H9 (cell line): ENCODE data around the gene CRMP1. TPM values are rescaled to one million over a fixed set of nuclear protein-coding genes. Genes with fewer than 3 reads are reported as not detected.

Source experiments
- DNase-seq: peaks from one replicate; pipeline ENCODE4 v3.0.0-alpha.2; 2017
- H2AFZ ChIP-seq: one replicate; pipeline ENCODE4 v1.6.1; 2013; ENCODE audit warnings: mild to moderate bottlenecking, low read length, control low read depth, moderate library complexity
- H2AK5ac ChIP-seq: 2 replicates; pipeline ENCODE4 v1.6.1; 2013; ENCODE audit warnings: low read length, control low read depth, mixed read lengths; ENCODE audit not compliant: insufficient read length
- H2BK120ac ChIP-seq: one replicate; pipeline ENCODE4 v1.6.1; 2013; ENCODE audit warnings: low read depth, mild to moderate bottlenecking, low read length, control low read depth, inconsistent platforms; ENCODE audit not compliant: poor library complexity, severe bottlenecking
- H2BK12ac ChIP-seq: 2 replicates; pipeline ENCODE4 v1.6.1; 2013; ENCODE audit warnings: low read length, control low read depth, mixed read lengths, low read depth; ENCODE audit not compliant: insufficient read length
- H2BK15ac ChIP-seq: 2 replicates; pipeline ENCODE4 v1.6.1; 2013; ENCODE audit warnings: low read depth, low read length, control low read depth
- H2BK20ac ChIP-seq: one replicate; pipeline ENCODE4 v1.6.1; 2013; ENCODE audit warnings: low read depth, mild to moderate bottlenecking, low read length, control low read depth, inconsistent platforms; ENCODE audit not compliant: poor library complexity, severe bottlenecking
- H2BK5ac ChIP-seq: 2 replicates; pipeline ENCODE4 v1.6.1; 2013; ENCODE audit warnings: low read length, control low read depth, mixed read lengths; ENCODE audit not compliant: insufficient read length
- H3K14ac ChIP-seq: 2 replicates; pipeline ENCODE4 v1.6.1; 2013; ENCODE audit warnings: low read length, control low read depth; ENCODE audit not compliant: insufficient read depth
- H3K18ac ChIP-seq: 2 replicates; pipeline ENCODE4 v1.6.1; 2013; ENCODE audit warnings: low read depth, mild to moderate bottlenecking, mixed read lengths, low read length, control low read depth; ENCODE audit not compliant: insufficient read length
- H3K23ac ChIP-seq: 2 replicates; pipeline ENCODE4 v1.6.1; 2013; ENCODE audit warnings: low read length, control low read depth, mixed read lengths, low read depth; ENCODE audit not compliant: insufficient read length
- H3K23me2 ChIP-seq: 2 replicates; pipeline ENCODE4 v1.6.1; 2013; ENCODE audit warnings: low read depth, mild to moderate bottlenecking, mixed read lengths, low read length, control low read depth; ENCODE audit not compliant: insufficient read length, poor library complexity, severe bottlenecking
- H3K27ac ChIP-seq: 2 replicates; pipeline ENCODE4 v1.5.1; 2013; ENCODE audit warnings: low read length, control low read depth, mixed read lengths, low read depth; ENCODE audit not compliant: insufficient read length
- H3K27me3 ChIP-seq: 2 replicates; pipeline ENCODE4 v1.6.1; 2013; ENCODE audit warnings: low read length, control low read depth, inconsistent platforms; ENCODE audit not compliant: insufficient read depth
- H3K4ac ChIP-seq: 2 replicates; pipeline ENCODE4 v1.6.1; 2013; ENCODE audit warnings: low read depth, mild to moderate bottlenecking, control low read depth, inconsistent platforms, low read length, moderate library complexity
- H3K4me1 ChIP-seq: 2 replicates; pipeline ENCODE4 v1.6.1; 2013; ENCODE audit warnings: low read length, control low read depth, inconsistent platforms; ENCODE audit not compliant: insufficient read depth
- H3K4me2 ChIP-seq: 2 replicates; pipeline ENCODE4 v1.6.1; 2013; ENCODE audit warnings: low read length, control low read depth, mixed read lengths; ENCODE audit not compliant: insufficient read length, insufficient read depth
- H3K56ac ChIP-seq: 2 replicates; pipeline ENCODE4 v1.6.1; 2013; ENCODE audit warnings: low read depth, mild to moderate bottlenecking, mixed read lengths, low read length, control low read depth; ENCODE audit not compliant: insufficient read length
- H3K79me1 ChIP-seq: 2 replicates; pipeline ENCODE4 v1.6.1; 2013; ENCODE audit warnings: low read depth, mild to moderate bottlenecking, moderate library complexity, low read length, control low read depth, inconsistent platforms; ENCODE audit not compliant: insufficient read depth, poor library complexity, severe bottlenecking
- H3K79me2 ChIP-seq: 2 replicates; pipeline ENCODE4 v1.6.1; 2013; ENCODE audit warnings: low read length, control low read depth, inconsistent platforms; ENCODE audit not compliant: insufficient read depth
- H3K9ac ChIP-seq: 2 replicates; pipeline ENCODE4 v1.6.1; 2013; ENCODE audit warnings: low read length, control low read depth, mixed read lengths; ENCODE audit not compliant: insufficient read length; ENCODE audit errors: extremely low read depth
- H3K9me3 ChIP-seq: one replicate; pipeline ENCODE4 v1.6.1; 2013; ENCODE audit warnings: low read depth, low read length, inconsistent platforms; ENCODE audit not compliant: control insufficient read depth
- H3T11ph ChIP-seq: one replicate; pipeline ENCODE4 v1.6.1; 2013; ENCODE audit warnings: mild to moderate bottlenecking, low read length, control low read depth, inconsistent platforms
- H4K20me1 ChIP-seq: one replicate; pipeline ENCODE4 v1.6.1; 2013; ENCODE audit not compliant: control insufficient read depth, insufficient read length, insufficient read depth
- H4K5ac ChIP-seq: 2 replicates; pipeline ENCODE4 v1.6.1; 2013; ENCODE audit warnings: low read depth, mild to moderate bottlenecking, mixed read lengths, low read length, control low read depth; ENCODE audit not compliant: insufficient read length
- H4K8ac ChIP-seq: replicated peaks from 2 replicates; pipeline ENCODE4 v1.6.1; 2013; ENCODE audit warnings: low read length, control low read depth, mixed read lengths, low read depth; ENCODE audit not compliant: insufficient read length
- H4K91ac ChIP-seq: 2 replicates; pipeline ENCODE4 v1.6.1; 2013; ENCODE audit warnings: low read depth, mild to moderate bottlenecking, moderate library complexity, mixed read lengths, low read length, control low read depth; ENCODE audit not compliant: insufficient read length
- H3K27ac Mint-ChIP-seq, 3 experiments: 2 replicates in 2 of 3; 3 replicates in 1 of 3; pipeline ENCODE4 v1.8.0; 2020 to 2021; ENCODE audit warnings: mixed read lengths in 3 of 3, mild to moderate bottlenecking in 1 of 3, moderate library complexity in 1 of 3
- H3K27me3 Mint-ChIP-seq: 2 replicates; pipeline ENCODE4 v1.8.0; 2021; ENCODE audit warnings: low read depth, mild to moderate bottlenecking, moderate library complexity, mixed read lengths
- H3K36me3 Mint-ChIP-seq, 3 experiments: 2 replicates in 2 of 3; 3 replicates in 1 of 3; pipeline ENCODE4 v1.8.0; 2020 to 2021; ENCODE audit warnings: low read depth in 3 of 3, mixed read lengths in 3 of 3; ENCODE audit not compliant: insufficient read depth in 1 of 3
- H3K4me1 Mint-ChIP-seq, 2 experiments: 2 replicates each; pipeline ENCODE4 v1.8.0; 2020; ENCODE audit warnings: mixed read lengths in 2 of 2
- H3K4me3 Mint-ChIP-seq, 2 experiments: 2 replicates in 1 of 2; 3 replicates in 1 of 2; pipeline ENCODE4 v1.8.0; 2020 to 2021; ENCODE audit warnings: mild to moderate bottlenecking in 2 of 2, mixed read lengths in 2 of 2, moderate library complexity in 1 of 2
- H3K9me3 Mint-ChIP-seq, 2 experiments: 2 replicates in 1 of 2; 3 replicates in 1 of 2; pipeline ENCODE4 v1.8.0; 2020; ENCODE audit warnings: mild to moderate bottlenecking in 2 of 2, mixed read lengths in 2 of 2, moderate library complexity in 1 of 2
- CTCF ChIP-seq: fragments of 200-600 bp; sonication (generic); conservative IDR thresholded peaks from 3 replicates; pipeline ENCODE4 v1.8.0; 2021; ENCODE audit warnings: antibody characterized with exemption, mild to moderate bottlenecking
- WGBS: extraction: QIAGEN DNeasy Blood & Tissue Kit; methylation state at CpG from one replicate; pipeline ENCODE4 v1.1.7; 2013; ENCODE audit warnings: missing lambda C conversion rate, low lambda C conversion rate, mixed read lengths; ENCODE audit not compliant: insufficient read length; ENCODE audit errors: extremely low coverage; 5-methylcytosine and 5-hydroxymethylcytosine counted together
- total RNA-seq: library from RNA; stranded (reverse); gene quantifications from 2 replicates; pipeline ENCODE4 v1.2.1, GENCODE V29; 2021

CRMP1 gene
- total RNA-seq, 1 experiment from 2014 or later, result 71.6 TPM

GRCh38 chr4:5824227-5824626 lies 68.7 kb downstream of the CRMP1 start:
- Mint-ChIP-seq H3K4me3 (no peak overlapping the region), H3K9me3 (no peaks in the 10 kb centered on the region; a peak in 1 of 5 replicates), H3K4me1 (peaks cover 0 to 2% of the 10 kb centered on the region in 2 experiments; a peak in 1 of 4 replicates), H3K36me3 (peaks cover 63 to 75% (median 68%) of the 10 kb centered on the region in 3 experiments), H3K27me3 (peaks cover 1% of the 10 kb centered on the region; the same call in 1 of the 2 replicates), H3K27ac (no peak overlapping the region)
- no peak overlapping the region for H2AFZ ChIP-seq
- H3T11ph ChIP-seq, result no peak overlapping the region
- TF ChIP-seq CTCF, result no peak
- H3K79me1 ChIP-seq, result no peaks in the 10 kb centered on the region
- no peak overlapping the region for H3K4me2 ChIP-seq
- no peaks in the 10 kb centered on the region for H3K27me3 ChIP-seq
- DNase-seq, result no peak
- no peak overlapping the region for H2BK20ac ChIP-seq
- H2AK5ac ChIP-seq, result no peak overlapping the region
- no peak overlapping the region for H3K56ac ChIP-seq
- H3K9me3 ChIP-seq, result no peaks in the 10 kb centered on the region
- H3K4me1 ChIP-seq, result no peaks in the 10 kb centered on the region
- no peaks in the 10 kb centered on the region for H3K79me2 ChIP-seq
- H3K14ac ChIP-seq, result no peak overlapping the region
- no peaks in the 10 kb centered on the region for H3K23me2 ChIP-seq
- H3K27ac ChIP-seq, result no peak overlapping the region
- no peak overlapping the region for H3K23ac ChIP-seq
- H2BK15ac ChIP-seq, result no peak overlapping the region
- no peak overlapping the region for H4K91ac ChIP-seq
- H4K5ac ChIP-seq, result no peak overlapping the region
- H4K8ac ChIP-seq, result no peak overlapping the region
- no CpG with 5 or more reads among the region's 7 CpGs for WGBS
- H4K20me1 ChIP-seq, result peaks cover 2% of the 10 kb centered on the region
- H2BK120ac ChIP-seq, result no peak overlapping the region
- H3K18ac ChIP-seq, result no peak overlapping the region
- no peak overlapping the region for H3K4ac ChIP-seq
- H2BK12ac ChIP-seq, result no peak overlapping the region
- H2BK5ac ChIP-seq, result no peak overlapping the region
- H3K9ac ChIP-seq, result no peak overlapping the region
